Measurements from ENCODE around the gene CD86.
"Not testable (repeated sequence)": the region's sequence is repeated elsewhere in the genome, so short reads cannot be mapped to it uniquely, and the experiment has no call there.

The CD86 gene, protein sequence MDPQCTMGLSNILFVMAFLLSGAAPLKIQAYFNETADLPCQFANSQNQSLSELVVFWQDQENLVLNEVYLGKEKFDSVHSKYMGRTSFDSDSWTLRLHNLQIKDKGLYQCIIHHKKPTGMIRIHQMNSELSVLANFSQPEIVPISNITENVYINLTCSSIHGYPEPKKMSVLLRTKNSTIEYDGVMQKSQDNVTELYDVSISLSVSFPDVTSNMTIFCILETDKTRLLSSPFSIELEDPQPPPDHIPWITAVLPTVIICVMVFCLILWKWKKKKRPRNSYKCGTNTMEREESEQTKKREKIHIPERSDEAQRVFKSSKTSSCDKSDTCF

DNA sequence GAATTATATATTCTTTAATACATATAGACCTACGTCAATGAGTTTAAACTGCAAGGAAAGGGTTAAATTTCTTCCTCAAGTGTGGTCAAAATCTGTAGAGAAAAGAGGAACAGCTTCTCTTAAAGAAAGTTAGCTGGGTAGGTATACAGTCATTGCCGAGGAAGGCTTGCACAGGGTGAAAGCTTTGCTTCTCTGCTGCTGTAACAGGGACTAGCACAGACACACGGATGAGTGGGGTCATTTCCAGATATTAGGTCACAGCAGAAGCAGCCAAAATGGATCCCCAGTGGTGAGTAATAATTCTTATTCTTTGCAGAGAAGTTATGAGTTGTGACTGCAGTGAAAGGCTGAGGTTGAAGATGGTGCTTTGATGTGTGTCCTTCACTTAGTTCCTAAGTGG lies at the start of gene CD86:
TSS of gene CD86 (plus strand) at position 148 of the 400 bp plus-strand sequence. CDS start at position 276, 128 bp downstream.
- DNase-seq (ENCODE audit: low spot score) = peak; percentile 72

DNA sequence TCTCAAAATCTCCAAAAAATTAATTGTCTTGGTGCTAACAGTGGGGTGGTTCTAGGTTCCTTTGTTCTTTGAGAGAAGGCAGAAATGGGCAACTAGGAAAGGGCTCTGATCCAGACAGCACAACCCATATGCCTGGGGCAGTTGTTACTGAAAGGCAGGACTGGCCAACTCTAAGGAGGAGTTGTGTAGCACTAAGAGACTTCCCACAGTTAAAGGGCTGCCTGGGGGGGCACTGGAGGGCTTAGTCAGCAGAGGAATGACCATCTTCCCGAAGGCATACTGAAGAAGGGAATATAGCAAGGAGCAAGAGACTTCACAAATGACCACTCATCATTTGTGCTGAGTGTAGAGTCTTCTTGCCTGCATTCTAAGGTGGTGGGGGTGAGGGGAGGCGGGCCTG lies 48.9 kb upstream of the CD86 start:
- no peak for DNase-seq (ENCODE audit: low spot score)

DNA sequence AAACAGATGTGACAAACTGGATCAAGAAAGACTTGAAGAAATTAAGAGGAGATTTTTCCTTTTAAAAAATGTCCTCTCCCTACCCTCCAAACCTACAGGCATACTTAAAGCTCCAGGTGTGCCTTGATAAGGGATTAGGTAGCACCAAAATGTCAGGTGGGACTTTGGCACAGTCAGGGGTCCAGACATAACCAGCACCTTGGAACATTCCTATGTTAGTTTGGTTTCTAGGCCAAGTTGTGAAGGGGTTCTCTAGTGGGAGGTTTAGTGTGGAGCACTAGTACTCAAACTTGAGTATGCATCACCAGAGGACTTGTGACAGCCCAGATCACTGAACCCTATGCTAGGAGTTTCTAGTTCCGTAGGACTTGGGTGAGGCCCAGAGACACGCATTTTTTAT lies 47.0 kb upstream of the CD86 start:
- DNase-seq (ENCODE audit: low spot score) = no peak

DNA sequence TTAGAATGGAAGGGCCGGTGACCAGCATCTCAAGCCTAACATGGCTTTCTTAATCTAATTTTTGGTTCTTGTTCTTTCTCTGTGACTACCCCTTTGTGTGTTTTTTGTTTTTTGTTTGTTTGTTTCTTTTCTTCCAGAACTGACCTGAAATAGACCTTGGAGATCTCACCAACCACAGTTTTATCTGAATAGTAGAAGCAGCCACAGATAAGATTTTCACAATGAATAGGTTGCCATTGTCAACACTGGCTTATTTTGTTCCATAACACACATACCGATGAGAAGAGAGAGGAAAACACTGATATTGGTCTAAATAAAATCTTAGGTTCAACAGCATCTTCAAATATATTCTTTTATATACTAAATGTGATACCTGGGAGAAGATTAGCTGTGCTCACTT lies 44.7 kb upstream of the CD86 start:
- DNase-seq (ENCODE audit: low spot score) = no peak

DNA sequence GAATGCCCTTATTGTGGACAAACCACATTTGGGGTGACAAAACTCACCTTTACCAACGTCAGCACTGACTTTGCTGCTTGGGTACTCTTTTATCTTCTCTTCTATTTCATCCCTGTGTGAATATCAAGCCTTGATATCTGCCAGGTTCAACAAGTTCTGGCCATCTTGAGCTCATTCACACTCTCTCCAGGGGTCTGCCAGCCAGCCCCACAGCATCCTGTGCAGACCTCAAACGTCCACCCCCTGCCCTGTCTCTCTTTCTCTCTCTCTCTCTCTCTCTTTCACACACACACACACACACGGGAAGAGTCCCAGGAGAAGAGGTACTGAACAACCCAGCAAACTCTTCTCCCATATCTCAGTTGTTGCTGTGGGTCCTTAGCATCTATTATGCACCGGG lies 43.8 kb upstream of the CD86 start:
- no peak for DNase-seq (ENCODE audit: low spot score)

DNA sequence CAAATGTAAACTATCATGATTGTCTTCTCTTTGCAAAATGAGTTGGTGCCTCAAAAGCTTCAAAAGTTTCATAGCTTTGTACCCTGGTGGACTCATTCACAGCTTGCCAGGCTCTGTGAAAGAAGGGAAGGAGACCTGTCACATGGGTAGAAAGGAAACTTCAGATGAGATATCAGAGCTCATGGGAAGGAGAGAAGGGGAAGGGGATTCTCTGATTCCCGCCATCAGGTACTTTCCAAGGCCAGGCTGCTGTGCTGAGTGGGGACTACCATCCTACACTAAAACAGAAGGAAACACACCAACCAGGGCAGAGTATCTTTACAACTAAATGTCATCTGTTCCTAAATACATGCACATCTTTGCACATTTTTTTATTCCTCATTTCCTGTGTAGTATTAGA lies 42.3 kb upstream of the CD86 start:
- no peak for DNase-seq (ENCODE audit: low spot score)

DNA sequence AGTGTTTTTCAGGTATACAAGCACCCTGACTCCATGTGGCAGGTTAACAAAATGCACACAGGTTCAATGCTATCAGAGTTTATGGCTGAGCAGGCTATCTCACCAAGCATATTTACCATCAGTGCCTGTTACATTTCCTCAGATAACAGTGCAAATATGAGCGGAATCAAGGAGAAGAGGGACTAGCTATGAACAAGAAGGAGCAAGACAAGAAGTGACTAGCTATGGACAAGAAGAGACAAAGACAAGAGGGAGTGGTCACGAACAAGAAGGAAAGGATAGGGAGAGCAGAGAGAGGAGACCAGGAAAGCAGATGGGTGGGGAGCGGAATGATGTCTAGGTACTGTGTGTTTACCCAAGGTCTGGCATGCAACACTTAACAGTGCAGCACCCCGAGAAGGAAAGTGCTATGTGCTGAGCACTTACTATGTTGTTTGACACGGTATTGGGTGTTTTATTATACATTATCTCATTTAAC lies 41.7 kb upstream of the CD86 start:
- no peak for DNase-seq (ENCODE audit: low spot score)

DNA sequence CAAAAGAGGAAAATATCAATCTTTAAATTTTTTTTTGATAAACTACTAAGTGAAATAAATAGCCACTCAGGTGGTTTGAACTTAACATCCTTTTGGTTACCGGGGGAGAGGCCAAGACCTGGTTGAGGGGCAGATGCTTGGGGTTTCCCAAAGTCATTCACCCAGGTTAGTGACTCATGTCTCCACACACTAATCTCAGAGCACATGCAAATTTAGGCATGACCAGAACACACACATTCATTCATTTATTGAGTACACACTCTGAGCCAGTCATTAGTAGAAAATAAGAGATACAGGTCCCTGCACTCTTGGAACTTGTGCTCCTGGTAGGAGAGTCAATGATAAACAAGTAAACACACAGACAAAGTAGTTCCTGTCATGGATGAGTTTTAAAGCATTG lies 40.4 kb upstream of the CD86 start:
- DNase-seq (ENCODE audit: low spot score) = peak; percentile 29

DNA sequence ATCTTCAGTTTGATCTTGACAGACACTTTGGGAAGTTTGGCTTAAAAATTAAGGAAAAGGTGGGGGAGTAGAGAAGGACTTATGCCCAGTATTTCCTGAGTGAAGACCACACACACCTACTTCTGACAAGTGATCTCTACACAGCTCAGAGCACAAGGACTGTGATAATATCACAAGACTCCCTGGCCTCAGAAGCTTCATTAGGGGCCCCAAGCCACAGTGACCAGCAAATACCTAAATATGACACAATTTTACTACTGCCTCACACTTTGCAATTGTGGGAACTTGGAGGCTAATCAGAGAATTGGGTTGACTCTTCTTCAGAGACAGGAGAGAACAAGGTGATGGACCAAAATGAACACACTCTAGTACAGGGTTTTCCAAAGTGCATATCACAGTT lies 35.7 kb upstream of the CD86 start:
- DNase-seq (ENCODE audit: low spot score) = no peak

DNA sequence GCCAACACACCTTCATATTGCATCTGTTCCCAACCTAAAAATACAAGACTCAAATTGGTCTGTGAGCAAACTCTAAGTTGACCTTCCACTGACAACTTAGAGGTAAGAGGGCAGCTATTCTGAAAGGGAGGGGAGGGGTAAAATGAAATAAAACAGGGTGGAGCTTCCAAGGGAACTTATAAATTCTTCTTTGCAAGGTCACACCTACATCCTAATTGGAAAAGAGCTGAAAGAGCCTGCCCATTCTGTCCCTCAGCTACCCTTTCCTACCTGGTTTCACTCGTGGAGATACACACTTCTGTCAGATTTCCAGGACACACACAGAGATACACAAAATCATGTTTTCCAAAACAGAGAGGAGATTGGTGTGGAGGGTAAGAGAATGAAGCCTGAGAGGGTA lies 34.1 kb upstream of the CD86 start:
- DNase-seq (ENCODE audit: low spot score) = no peak

DNA sequence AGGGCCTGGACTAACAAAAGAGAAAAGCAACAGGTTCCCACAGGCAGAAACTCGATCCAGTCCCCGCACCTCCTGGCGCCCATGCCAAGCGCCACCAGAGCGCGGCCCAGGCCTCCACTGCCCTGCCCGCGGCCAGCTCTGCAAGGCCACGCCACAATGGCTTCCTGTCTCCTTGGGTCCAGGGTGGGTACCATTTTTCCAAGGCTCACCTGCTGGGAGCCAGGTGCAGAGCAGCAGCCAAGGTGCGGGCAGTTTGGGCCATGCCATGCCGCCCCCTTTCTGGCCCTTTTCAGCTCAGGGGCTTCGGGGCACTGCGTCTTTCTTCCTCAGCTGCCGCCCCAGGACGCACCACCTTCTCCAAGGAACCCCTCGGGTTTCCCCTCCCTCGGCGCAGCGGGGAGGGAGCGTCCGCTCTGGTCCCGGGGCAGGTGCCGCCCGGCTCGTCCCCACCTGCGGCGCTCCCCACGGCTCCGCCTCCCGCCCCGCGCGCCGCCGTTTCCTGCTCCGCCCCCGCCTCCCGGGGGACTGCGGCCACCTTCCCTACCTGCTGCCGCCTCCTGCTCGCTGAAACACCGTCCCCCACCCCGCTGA lies 33.3 kb upstream of the CD86 start, which contains the start of gene ILDR1:
TSS of gene ILDR1 (minus strand) at position 437 of the 591 bp plus-strand sequence. CDS start at position 267, 170 bp downstream.
- DNase-seq (ENCODE audit: low spot score) = peak; percentile 33

DNA sequence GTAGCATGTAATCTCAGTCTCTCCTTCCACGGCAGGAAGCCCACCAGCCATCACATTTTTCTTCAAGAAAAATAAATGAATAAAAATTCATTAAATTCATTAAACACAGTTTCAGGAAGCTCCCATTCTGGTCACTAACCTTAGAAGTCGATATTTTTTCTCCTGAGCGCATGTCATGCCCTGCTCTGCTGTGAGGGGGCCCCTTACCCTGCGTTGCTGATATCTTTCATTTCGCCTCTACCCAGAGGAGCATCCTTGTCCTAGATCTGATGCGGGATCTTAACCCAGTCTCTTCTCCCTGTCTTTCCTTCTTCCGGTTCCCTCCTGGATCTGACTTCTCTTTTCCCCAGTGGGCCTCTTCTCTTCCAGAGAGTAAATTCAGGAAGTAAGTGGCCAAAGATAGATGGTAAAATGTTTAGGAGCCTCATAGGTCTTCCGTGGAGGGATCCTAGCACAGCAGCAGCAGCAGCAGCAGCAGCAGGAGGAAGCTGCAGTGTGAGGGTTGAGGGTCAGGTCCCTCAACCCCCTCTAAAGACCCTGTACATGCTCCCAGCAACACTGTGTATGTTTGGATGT lies 31.7 kb upstream of the CD86 start:
- DNase-seq (ENCODE audit: low spot score) = no peak

DNA sequence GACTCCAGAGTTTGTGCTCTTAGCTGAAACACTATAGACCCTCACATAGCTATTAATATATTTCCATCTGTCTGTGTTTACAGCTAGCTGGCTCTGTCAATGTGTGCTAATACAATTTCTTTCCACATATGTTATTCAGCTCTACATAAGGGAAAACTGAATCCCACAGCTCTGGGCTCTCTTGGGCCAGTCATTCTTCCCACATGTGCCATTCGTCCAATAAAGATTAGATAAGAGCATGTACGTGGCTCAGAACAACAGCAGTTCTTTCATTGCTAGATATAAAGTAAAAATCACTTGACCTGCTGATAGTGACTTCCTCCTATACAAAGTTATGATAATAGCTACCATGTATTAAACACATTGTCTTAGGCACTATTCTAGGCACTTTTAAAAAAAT lies 30.4 kb upstream of the CD86 start:
- no peak for DNase-seq (ENCODE audit: low spot score)

DNA sequence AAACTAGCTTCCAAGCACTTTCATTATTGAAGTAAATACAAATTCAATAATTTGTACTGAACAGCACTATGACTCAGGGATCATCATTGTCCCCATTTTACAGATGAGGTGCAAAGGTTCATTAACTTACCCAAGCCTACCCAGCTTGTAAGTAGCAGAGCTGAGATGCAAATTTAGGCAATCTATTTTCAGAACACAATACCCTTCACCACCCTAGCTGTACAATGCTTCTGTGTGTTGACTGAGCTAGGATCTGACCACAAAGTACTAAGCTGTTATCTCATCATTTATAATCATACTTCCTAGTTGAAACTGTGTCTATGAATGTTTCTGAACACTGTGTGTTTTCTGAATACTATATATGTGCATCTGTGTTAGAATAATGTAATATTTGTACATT lies 29.9 kb upstream of the CD86 start:
- DNase-seq (ENCODE audit: low spot score) = no peak

DNA sequence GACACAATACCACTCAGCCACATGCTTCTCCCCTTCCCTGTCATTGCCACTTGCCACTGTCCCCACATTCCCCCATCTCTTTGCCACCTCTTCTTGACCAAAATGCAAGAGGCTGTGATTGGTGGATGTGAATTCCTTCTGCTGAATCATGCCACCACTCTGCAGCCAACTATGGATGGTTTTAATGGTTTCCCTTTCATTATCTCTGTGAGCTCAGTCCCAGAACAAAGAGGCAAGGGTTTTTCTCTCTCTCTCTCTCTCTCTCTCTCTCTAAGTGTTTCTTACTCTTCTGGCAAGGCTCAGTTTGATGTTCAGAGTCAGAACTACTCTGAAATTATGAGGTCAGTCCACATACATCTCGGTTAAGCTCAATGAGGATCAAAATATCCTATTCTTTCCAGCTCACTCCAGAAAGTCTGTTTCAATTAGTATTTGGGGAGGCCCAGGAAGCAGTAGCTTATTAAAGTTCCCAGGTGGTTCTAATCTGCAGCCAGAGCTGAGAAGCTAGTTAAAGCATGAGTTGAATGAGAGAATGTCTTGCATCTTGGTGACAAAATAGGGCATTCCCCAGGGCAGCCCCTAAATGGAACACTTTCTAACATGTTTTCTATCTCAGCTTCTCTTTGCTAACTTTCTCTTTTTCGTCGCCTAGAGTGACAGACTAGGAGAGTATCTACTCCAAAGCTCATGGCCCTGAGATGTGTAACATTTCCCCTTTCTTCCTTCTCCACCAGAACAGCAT lies 24.6 kb upstream of the CD86 start:
- DNase-seq (ENCODE audit: low spot score) = peak; percentile 32

DNA sequence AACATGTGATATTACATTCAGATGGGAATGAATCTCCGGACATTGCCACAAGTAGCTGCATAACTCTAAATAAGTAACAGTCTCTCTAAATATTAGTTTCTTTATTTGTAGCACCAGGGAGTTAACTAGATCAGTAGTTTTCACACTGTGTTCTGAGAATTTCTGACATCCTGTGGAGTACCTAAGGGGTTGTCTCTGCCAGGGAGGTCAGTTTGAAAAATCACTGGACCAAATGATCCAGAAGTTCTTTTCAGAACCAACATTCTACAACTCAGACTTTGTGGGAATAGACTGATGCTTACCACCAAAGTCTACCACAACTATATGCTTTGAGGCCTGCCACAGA lies 24.1 kb upstream of the CD86 start:
- DNase-seq (ENCODE audit: low spot score) = no peak

DNA sequence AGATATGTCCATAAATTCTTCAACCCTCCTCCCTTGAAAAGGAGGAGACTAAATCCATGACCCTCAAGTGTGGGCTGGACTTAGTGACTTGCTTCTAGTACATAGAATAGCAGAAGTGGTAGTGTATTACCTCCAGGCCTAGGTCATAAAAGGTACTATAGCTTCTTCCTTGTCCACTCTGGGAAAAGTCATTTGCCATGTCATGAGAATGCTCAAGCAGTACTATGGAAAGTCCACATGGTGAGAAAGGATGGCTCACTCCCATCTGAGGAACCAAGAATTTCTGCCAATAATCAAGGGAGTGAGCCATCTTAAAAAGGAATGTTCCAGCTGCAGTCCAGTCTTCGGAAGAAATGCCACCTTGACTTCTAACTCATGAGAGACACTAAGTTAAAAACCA lies 22.6 kb upstream of the CD86 start:
- DNase-seq (ENCODE audit: low spot score) = no peak

DNA sequence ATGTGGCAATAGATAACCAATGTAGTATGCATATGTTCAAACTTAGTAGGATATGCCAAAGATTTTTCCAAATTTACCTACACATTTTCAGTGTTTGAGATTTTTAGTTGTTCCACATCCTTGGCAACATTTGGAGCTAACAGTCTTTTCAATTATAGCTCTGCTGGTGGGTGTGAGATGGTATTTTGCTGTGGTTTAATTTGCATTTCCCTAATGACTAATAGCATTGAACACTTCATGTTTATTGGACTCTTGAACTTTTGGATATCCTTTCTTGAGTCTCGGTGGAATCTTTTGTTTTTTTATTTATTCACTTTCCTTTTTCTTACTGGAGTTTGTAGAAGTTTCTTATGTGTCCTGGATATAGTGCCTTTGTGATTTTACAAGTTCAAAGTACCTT lies 22.1 kb upstream of the CD86 start:
- no peak for DNase-seq (ENCODE audit: low spot score)

DNA sequence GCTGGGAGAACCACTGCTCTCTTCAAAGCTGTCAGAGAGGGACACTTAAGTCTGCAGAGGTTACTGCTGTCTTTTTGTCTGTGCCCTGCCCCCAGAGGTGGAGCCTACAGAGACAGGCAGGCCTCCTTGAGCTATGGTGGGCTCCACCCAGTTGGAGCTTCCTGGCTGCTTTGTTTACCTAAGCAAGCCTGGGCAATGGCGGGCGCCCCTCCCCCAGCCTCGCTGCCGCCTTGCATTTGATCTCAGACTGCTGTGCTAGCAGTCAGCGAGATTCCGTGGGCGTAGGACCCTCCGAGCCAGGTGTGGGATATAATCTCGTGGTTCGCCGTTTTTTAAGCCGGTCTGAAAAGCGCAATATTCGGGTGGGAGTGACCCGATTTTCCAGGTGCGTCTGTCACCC lies 7.9 kb upstream of the CD86 start:
- not testable (repeated sequence) for DNase-seq (ENCODE audit: low spot score)

DNA sequence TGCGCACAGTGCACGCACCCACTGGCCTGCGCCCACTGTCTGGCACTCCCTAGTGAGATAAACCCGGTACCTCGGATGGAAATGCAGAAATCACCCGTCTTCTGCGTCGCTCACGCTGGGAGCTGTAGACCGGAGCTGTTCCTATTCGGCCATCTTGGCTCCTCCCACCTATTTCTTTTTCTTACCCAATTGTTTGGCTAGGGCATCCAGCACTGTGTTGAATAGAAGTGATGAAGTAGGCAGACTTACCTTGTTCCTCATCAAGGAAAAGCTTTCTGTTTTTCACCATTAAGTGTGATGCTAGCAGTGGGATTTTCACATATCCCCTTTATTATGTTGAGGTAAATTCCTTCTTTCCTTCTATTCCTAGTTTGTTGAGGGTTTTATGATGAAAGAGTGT lies 7.4 kb upstream of the CD86 start:
- not testable (repeated sequence) for DNase-seq (ENCODE audit: low spot score)

DNA sequence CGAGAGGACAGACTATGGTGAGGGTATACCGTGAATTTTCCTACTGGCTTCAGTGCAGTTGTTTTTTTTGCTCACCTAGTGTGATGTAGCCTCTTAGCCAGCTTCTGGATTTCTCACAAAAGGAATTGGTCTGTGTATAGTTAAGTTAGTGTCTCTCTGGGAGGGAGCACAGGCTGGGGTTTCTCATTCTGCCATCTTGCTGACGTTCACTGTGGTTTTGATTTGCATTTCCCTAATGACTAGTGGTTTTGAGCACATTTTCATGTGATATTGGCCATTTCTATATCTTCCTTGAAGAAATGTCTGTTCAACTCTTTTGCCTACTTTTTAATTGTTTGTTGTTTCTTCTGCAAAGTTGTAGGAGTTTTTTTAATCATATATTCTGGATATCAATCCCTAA lies 2.2 kb upstream of the CD86 start:
- DNase-seq (ENCODE audit: low spot score) = peak; percentile 78

DNA sequence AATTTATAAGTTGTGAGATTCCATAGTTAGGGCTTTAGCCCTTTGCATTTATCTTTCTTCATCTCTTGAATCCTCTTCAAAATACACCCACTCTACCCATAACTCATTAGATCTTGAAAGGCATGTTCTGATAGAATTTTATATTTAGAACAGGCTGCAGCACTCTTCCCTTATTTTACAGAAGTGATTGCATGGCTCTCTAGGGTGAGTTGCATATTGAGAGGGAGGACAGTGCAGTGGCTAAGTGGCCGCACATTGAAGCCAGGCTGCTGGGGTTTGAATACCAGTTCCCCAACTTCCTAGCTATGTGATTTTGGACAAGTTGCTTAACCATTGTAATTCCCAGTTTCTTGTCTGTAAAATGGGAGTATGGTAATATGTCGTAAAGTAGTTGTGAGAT lies 2.5 kb downstream of the CD86 start:
- no peak for DNase-seq (ENCODE audit: low spot score)

DNA sequence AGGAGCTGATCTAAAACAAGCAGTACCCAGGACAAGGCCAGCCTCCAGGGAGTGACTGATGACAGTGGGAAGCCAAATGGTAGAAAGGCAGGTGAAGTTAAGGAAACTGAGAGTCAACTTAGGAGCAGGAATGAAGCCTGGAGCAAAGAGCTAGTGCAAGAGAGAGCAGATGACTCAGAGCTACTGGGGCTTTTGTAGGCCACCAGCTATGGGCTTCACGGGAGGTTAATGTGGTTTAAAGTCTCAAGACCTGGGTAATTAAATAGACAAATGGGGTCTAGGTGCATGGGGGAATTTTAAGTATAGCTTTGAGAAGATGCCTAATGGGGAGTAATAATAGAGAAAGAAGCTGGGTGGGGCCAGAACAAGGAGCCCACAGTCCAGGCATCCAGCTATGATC lies 3.1 kb downstream of the CD86 start:
- DNase-seq (ENCODE audit: low spot score) = no peak

All from NAMALWA (cell line).